GM21825 (cell line): Measurements from ENCODE around the gene ZFP91.

Experiments
- ATAC-seq: cut with Tn5 transposase; IDR thresholded peaks from one replicate; pipeline ENCODE4 v1.9.1; 2021; ENCODE audit warnings: mild to moderate bottlenecking, moderate library complexity; ENCODE audit not compliant: unreplicated experiment

ZFP91 gene

DNA sequence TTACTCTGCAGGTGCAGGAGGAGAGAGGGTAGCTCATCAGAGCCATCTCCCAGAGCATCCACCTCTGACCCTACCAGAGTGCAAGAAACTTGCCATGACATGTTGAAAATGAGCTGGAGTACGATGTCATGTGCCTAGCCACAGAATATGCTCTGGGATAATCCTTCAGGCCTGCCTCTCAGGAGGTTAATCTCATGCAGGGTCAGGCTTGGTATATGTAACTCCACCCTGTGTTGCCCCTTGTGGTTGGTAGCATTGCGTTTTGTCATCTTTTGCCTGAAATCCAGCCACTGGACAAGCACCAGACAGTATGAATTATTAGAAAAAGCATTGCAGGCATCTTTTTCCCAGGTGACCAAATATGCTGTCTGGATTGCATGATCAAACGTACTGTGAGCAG is 79.8 kb downstream of the ZFP91 start:
- ATAC-seq: no peak

DNA sequence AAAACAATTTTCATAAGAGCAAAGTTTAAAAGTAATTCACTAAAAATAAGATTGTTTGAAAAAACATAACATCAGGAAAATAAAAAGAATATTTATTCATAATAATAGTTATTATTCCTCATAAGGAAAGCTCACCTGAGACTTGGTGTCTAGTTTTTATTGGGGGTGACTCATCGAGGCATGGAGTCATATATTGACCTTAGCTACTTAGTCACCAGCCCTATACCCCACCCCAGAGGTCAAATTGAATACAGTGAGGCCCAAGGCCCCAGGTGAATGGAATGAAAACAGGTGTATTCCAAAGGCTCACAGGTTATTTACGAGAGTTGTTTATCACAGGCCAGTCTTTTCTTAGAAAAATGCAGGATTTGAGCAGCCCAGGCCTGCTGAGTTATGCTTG is 80.5 kb downstream of the ZFP91 start:
- no peak for ATAC-seq

DNA sequence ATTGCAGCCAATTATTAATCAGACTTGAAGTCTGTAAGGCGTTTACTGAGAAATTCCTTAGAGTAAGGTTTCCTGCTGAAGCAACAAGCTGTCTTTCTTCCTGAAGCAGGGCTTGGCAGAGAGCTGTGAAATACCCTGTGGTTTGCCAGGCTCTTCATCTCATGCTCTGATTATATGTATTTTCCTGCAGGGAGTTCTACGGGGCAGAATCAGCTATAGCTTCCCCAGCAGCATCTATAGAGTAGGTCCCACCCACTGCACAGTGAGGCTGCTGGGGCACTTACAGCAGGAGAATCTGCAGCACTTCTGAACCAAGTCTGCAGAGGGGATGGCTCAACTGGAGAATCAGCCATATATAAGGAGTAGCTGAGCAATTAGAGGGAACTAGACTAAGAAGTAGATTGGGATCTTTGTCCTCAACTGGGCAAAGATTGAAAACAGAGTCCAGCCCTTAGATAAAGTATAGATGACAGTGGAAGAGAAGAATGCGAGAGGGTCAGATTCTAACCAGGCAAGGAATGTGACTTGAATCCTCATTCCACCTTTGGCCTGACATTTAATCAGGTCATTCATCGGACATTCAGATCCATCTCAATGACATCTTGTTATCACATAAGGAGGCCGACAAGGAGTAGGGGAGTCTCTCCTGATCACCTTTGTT is 81.2 kb downstream of the ZFP91 start:
- ATAC-seq: no peak
